AG04449 (cell line): ENCODE results near the gene TBC1D10A.

ENCODE experiments used
- CTCF ChIA-PET: fragments of 350-600 bp; formaldehyde crosslinking; extraction: SDS; loops from one replicate; lab custom pipeline; 2021; ENCODE audit warnings: antibody characterized with exemption; lab: Yijun Ruan, JAX
- POLR2A ChIA-PET: fragments of 400-600, 350-600 bp; formaldehyde crosslinking; extraction: SDS; loops from one replicate; lab custom pipeline; 2020; ENCODE audit warnings: antibody characterized with exemption, inconsistent platforms; lab: Yijun Ruan, JAX
- DNase-seq: peaks from one replicate; pipeline ENCODE4 v3.0.0-alpha.2; 2010; ENCODE audit warnings: low read depth, low spot score
- H3K4me3 ChIP-seq: 2 replicates; pipeline ENCODE4 v1.5.1; 2011; ENCODE audit warnings: low read depth, mild to moderate bottlenecking, control low read depth, low read length
- CTCF ChIP-seq: IDR thresholded peaks from one replicate; pipeline ENCODE4 v1.5.1; 2011; ENCODE audit warnings: mild to moderate bottlenecking, moderate library complexity, low read length, control low read depth, inconsistent platforms; ENCODE audit not compliant: insufficient read depth; ENCODE audit errors: missing control alignments

TBC1D10A gene

GRCh38 chr22:30324014-30324730 lies 2.6 kb downstream of the TBC1D10A start:
- no peak for TF ChIP-seq CTCF
- POLR2A ChIA-PET = interaction anchor here (1.2 to 1.7 kb wide), 2 partner anchors 14 to 100 kb away, joined by 5 to 7 read pairs; no protein-coding TSS in a partner anchor
- CTCF ChIA-PET = interaction anchor here (0.8 to 2.9 kb wide), 9 partner anchors 12 to 216 kb away, joined by 3 to 15 read pairs (median 7); partner anchors contain the start of genes CASTOR1 and RNF215
- DNase-seq = no peak
- peak overlapping the region; percentile 87 for H3K4me3 ChIP-seq

GRCh38 chr22:30323246-30323645 lies 3.5 kb downstream of the TBC1D10A start:
- H3K4me3 ChIP-seq = no peak overlapping the region
- no peak for DNase-seq
- POLR2A ChIA-PET = interaction anchor here (0.7 kb wide), 1 partner anchor 20 kb away, joined by 3 read pairs; no protein-coding TSS in a partner anchor
- TF ChIP-seq CTCF = no peak
- CTCF ChIA-PET = interaction anchor here (0.8 to 2.9 kb wide), 8 partner anchors 11 to 215 kb away, joined by 3 to 15 read pairs (median 8); partner anchors contain the start of genes CASTOR1 and RNF215

- ChIA-PET POLR2A (no interaction called here), CTCF (interaction anchor here (1.4 to 1.9 kb wide), 3 partner anchors 9 to 35 kb away, joined by 4 to 7 read pairs (median 4); no protein-coding TSS in a partner anchor)
- H3K4me3 ChIP-seq = no peak overlapping the region
- no peak for TF ChIP-seq CTCF
- DNase-seq = no peak
Observed at GRCh38 chr22:30321461-30321860, 5.3 kb downstream of the TBC1D10A start.

GRCh38 chr22:30320021-30320556 lies 6.7 kb downstream of the TBC1D10A start:
- no peak overlapping the region for H3K4me3 ChIP-seq
- no peak for DNase-seq
- ChIA-PET CTCF (interaction anchor here (0.6 to 1.9 kb wide), 3 partner anchors 7 to 37 kb away, joined by 3 to 7 read pairs (median 4); no protein-coding TSS in a partner anchor), POLR2A (interaction anchor here (0.6 kb wide), 1 partner anchor 85 kb away, joined by 3 read pairs; no protein-coding TSS in a partner anchor)
- TF ChIP-seq CTCF = no peak

GRCh38 chr22:30318799-30319419 lies 7.8 kb downstream of the TBC1D10A start:
- H3K4me3 ChIP-seq = no peak overlapping the region
- ChIA-PET CTCF (interaction anchor here (1.2 kb wide), 1 partner anchor 31 kb away, joined by 3 read pairs; no protein-coding TSS in a partner anchor), POLR2A (no interaction called here)
- TF ChIP-seq CTCF = no peak
- no peak for DNase-seq
